ENCODE results near the gene CHMP6. TPM values are rescaled to one million over a fixed set of nuclear protein-coding genes. Genes with fewer than 3 reads are reported as not detected.

The CHMP6 gene
- total and polyA plus RNA-seq, 9 of the 15 experiments (the other 6 are each of a cell fraction or from before 2014, with no cell fraction given): 0.25 to 30.4 (median 13.4) TPM

DNA sequence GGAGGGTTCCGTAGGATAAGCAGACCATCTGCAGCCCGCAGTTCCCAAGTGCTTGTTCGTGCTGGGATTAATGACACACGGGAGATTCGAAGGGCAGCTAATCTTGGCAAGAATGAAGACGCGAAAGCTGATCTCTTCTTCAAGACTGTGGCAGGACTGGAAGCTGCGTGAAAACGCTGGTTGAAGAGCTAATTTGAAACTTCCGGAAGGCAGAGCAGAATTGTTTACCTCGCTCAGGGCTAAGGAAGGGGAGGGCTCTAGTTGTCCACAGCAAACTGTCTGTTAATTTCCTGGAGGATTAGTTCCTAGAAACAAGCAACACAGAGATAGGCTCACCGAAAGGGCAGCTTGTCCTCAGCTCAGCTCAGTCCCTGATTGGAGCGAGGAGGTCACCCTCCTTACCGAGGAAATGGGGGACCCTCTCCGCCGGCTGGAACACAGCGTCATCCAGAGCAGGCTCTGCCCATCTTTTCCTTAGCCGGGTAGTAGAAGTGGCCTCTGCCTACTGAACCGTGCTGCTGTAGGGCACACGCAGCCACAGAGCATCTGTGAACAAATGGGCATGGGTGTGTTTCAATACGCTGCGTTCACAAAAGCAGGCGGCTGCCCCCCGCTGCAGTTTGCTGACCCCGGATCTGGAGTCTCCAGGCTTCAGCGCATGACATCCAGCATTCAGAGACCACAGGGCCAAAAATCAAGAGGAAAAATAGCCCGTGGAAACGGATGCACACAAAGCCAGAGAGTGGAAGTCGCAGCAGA, 26.6 kb downstream of the CHMP6 start:
- BruUV-seq (replicated peaks): TSS peak; percentile 85
- peak overlapping the region; percentile 91 for H2AFZ ChIP-seq (ENCODE audit: low read depth, low read length)
- no peaks in the 10 kb centered on the region for H4K20me1 ChIP-seq (replicated peaks; ENCODE audit: control insufficient read depth, insufficient read depth, low read length)
- ChIA-PET CTCF (ENCODE audit: low intra/inter-chr PET ratio) (interaction anchor here (0.6 kb wide), 1 partner anchor 28 kb away, joined by 3 read pairs; no protein-coding TSS in a partner anchor), POLR2A (interaction anchor here (0.6 to 1.8 kb wide), 8 partner anchors 10 to 74 kb away, joined by 3 to 4 read pairs (median 3); partner anchors contain the start of gene BAIAP2)
- no peaks in the 10 kb centered on the region for H3K9me1 ChIP-seq (ENCODE audit: control insufficient read depth, insufficient read depth, low read length)
- FAIRE-seq: peak; percentile 99
- peaks cover 21% of the 10 kb centered on the region; the same call in 2 of the 3 replicates for H3K79me2 ChIP-seq (ENCODE audit: control insufficient read depth, insufficient read depth, low read length)
- H3K9me3 ChIP-seq (replicated peaks; ENCODE audit: control insufficient read depth, insufficient read depth, low read depth, low read length): peaks cover 8% of the 10 kb centered on the region
- ATAC-seq: peak; percentile 92
- in situ Hi-C loops (cut with MboI) (no loop called here), intact Hi-C loops (cut with micrococcal nuclease) (loop anchor here (1.0 to 10.0 kb wide), 3 partner anchors 14 to 217 kb away; partner anchors contain the start of genes NDUFAF8 and TEPSIN)
- no peaks in the 10 kb centered on the region for H3K27me3 ChIP-seq (ENCODE audit: control insufficient read depth in 2 of 2, insufficient read depth in 2 of 2, low read length in 2 of 2)
- peak overlapping the region; percentile 92 for H3K27ac ChIP-seq (ENCODE audit: extremely low read depth, low read depth, low read length)
- H3K4me3 ChIP-seq: peak overlapping the region; percentile 53
- H3K9ac ChIP-seq (ENCODE audit: insufficient read depth in 1 of 2, low read depth in 2 of 2, low read length in 2 of 2): peak overlapping the region; percentile 72 to 91
- WGBS (ENCODE audit: insufficient coverage, low coverage, missing lambda C conversion rate): under 1% methylated on average over 26 of the region's 29 CpGs
- DNase-seq (ENCODE audit: extremely low read depth in 1 of 4, low spot score in 3 of 4): peak; percentile 55 to 92 (median 74)
- peaks cover 41 to 46% of the 10 kb centered on the region in 2 experiments for H3K4me1 ChIP-seq (replicated peaks in 1 of 2; ENCODE audit: control insufficient read depth in 2 of 2, insufficient read depth in 2 of 2, low read length in 2 of 2)
- no peaks in the 10 kb centered on the region; the same call in 2 of the 3 replicates for H3K36me3 ChIP-seq (ENCODE audit: control insufficient read depth, insufficient read depth, low read length)
- H3K4me2 ChIP-seq (ENCODE audit: insufficient read depth, low read length): peak overlapping the region; percentile 97
- TF ChIP-seq ZSCAN29 (IDR thresholded peaks at IDR 0.05): no peak
- TF ChIP-seq ZFPM2 (CRISPR knock-in tag; IDR thresholded peaks at IDR 0.05): no peak
- no peak for TF ChIP-seq ZNF224 (CRISPR knock-in tag; IDR thresholded peaks at IDR 0.05)
- TF ChIP-seq ZNF589 (CRISPR knock-in tag; IDR thresholded peaks at IDR 0.05; ENCODE audit: low read depth): 0 out of 2 replicates have a peak, but pooled peaks have one; percentile 7
- TF ChIP-seq CBFA2T3 (IDR thresholded peaks at IDR 0.05): peak; percentile 44; the same call in 1 of the 2 replicates
- TF ChIP-seq TOE1 (IDR thresholded peaks at IDR 0.05; ENCODE audit: borderline replicate concordance): no peak; the same call in 1 of the 2 replicates
- no peak for TF ChIP-seq TOE1 (CRISPR knock-in tag; IDR thresholded peaks at IDR 0.05; ENCODE audit: borderline replicate concordance, low read depth)
- no peak for TF ChIP-seq BRD9 (IDR thresholded peaks at IDR 0.05; ENCODE audit: low read depth, partially characterized antibody)
- no peak; the same call in 1 of the 2 replicates for TF ChIP-seq RB1 (IDR thresholded peaks at IDR 0.05; ENCODE audit: low read depth)
- TF ChIP-seq, protein P1, sequence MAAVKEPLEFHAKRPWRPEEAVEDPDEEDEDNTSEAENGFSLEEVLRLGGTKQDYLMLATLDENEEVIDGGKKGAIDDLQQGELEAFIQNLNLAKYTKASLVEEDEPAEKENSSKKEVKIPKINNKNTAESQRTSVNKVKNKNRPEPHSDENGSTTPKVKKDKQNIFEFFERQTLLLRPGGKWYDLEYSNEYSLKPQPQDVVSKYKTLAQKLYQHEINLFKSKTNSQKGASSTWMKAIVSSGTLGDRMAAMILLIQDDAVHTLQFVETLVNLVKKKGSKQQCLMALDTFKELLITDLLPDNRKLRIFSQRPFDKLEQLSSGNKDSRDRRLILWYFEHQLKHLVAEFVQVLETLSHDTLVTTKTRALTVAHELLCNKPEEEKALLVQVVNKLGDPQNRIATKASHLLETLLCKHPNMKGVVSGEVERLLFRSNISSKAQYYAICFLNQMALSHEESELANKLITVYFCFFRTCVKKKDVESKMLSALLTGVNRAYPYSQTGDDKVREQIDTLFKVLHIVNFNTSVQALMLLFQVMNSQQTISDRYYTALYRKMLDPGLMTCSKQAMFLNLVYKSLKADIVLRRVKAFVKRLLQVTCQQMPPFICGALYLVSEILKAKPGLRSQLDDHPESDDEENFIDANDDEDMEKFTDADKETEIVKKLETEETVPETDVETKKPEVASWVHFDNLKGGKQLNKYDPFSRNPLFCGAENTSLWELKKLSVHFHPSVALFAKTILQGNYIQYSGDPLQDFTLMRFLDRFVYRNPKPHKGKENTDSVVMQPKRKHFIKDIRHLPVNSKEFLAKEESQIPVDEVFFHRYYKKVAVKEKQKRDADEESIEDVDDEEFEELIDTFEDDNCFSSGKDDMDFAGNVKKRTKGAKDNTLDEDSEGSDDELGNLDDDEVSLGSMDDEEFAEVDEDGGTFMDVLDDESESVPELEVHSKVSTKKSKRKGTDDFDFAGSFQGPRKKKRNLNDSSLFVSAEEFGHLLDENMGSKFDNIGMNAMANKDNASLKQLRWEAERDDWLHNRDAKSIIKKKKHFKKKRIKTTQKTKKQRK (IDR thresholded peaks at IDR 0.05; ENCODE audit: borderline replicate concordance, low read depth, low read length): no peak
- no peak for TF ChIP-seq CC2D1A (IDR thresholded peaks at IDR 0.05)
- TF ChIP-seq ZNF764 (CRISPR knock-in tag; IDR thresholded peaks at IDR 0.05; ENCODE audit: low read depth): no peak
- TF ChIP-seq ZBTB7A (IDR thresholded peaks at IDR 0.05; ENCODE audit: borderline replicate concordance, control insufficient read depth, low read depth, low read length): peak; percentile 54; the same call in 1 of the 2 replicates
- TF ChIP-seq ARID1B (IDR thresholded peaks at IDR 0.05): no peak
- TF ChIP-seq ZNF24 (IDR thresholded peaks at IDR 0.05): no peak
- peak; percentile 50 for TF ChIP-seq EP400 (IDR thresholded peaks at IDR 0.05)
